ENCODE results near the gene NSG1.

The NSG1 gene

DNA sequence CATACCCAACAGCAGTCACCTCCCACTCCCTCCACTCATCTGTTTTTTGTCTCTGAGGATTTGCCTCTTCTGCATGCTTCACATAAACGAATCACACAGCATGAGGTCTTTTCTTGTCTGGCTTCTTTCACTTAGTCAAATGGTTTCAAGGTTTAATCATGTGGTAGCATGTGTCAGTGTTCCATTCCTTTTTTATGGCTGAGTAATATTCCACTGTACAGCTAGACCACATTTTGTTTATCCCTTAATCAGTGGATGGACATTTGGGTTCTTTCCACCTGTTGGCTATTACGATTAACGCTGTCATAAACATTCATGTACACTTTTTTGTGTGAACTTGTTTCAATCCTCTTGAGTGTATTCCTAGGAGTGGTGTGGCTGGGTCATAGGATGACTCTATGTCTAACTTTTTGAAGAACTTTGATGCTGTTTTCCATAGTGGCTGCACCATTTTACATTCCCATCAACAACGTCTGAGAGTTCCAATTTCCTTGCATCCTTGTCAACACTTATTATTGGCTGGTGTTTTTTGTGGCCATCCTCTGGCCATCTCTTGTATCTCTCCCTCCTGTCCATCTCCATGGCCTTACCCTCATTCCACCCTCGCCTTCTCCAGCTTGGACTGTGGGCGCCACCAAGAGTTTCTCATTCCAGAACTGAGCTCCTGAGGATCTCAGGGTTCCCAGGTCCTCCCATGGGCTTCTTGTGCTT is 12.4 kb upstream of the NSG1 start:
- no peak for DNase-seq

DNA sequence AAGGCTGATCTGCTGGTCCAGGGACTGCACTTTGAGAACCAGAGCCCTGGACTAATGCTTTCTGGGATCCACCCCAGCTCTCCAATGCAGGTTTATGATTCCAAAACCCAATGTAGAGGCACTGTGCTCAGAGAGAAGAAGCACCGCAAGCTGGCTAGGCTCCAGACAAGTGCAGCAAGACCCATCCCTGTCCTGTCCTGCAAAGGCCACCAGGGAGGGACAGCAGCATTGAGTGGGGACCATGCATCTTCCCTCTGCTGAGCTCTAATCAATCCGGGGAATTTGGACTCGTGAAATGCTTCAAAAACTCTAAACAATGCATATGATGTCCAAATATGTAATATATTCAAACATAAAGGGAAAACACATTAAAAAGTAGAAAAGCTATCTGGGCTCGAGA is 10.8 kb upstream of the NSG1 start:
- DNase-seq: no peak

DNA sequence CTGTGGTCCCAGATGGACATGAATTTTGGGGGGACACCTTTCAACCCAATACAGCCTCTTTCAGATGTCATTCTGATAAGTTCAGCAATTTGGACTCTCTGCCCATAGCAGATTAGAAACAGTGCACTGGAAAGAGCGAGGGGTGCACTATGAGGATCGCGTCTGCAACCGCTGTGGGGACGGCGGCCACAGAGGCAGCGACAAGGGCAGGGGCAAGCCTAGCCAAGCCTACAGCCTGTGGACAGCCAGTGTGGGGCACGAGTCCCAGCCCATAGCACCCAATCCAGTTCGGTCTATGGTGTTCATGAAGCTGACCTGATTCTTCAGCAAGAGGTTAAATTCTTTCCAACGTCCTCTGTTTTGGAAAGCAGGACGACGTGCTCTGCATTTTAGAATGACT is 9.7 kb upstream of the NSG1 start:
- DNase-seq: no peak

DNA sequence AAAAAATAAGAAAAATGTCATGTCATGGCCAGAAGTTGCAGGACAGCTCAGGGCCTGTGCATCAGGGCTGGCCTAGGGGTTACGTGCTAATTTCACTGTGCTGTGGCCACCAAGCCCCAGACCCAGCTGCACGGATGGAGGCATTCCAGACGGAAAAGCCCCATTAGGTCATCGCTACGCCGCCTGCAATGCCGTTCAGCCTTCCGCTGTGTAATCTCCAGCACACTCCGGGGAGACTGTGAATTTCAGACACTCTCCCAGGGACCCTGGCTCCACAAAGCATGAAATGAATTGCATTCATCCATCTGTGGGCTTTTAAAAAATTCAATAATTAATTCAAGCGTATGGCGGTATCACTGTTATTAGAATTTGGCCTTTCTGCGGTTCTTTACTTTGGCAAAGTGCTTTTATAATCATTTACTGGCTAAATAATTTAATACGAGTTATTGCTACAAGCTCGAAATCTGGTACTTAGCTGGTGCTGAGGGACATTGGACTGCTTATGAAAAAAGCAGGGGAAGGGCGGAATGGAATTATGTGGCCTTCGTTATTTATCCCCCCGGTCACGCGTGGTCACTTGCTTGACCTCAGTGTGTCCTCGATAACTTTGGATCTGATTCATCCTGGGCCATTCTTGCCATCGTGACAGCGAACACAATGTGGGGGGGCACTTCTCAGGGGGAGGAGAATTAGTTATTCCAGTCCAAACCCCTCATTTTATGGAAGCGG is 9.0 kb upstream of the NSG1 start:
- no peak for DNase-seq

DNA sequence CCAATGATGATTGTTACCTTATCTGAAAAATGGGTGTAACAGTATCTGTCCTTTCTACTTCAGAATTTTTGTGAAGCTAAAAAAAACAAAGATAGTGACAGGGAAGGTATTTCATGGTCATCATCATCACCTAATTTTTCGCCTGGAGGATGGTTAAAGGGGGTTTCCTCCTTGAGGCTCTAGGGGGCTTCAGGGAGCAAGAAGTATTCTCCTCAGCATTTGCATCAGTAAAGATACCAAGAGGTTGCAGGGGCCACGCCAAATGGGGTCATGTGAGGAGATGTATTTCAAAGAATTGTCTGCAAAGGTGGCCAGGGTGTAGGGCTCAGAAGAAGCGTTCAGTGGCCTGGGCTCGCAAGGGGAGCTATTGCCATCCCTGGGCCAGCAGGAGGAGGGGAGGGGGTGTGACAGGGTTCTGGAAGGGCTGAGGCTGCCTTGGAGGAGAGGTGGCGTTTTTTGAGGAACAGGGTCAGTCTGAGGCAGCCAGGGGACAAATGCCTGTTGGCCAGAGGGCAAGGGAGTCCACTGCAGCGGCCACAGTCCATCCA is 7.3 kb upstream of the NSG1 start:
- no peak for DNase-seq

DNA sequence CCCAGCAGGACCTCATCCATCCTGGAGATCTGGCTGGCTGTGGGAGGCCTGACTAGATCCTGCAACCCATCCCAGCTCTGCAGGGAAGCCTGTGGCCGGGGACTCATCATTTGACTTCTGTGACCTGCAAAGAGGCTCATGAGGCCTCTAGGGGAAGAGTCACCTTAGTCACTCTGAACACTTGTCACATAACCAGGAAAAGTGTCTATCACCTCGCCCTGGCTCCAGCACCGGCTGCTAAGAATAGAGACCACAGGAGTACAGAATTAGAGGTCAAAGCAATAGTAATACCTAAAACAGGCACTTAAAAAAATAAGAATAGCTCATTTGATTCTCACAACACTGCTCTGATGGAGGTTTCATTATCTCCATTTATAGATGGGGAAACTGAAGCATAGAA is 3.8 kb upstream of the NSG1 start:
- DNase-seq: no peak

DNA sequence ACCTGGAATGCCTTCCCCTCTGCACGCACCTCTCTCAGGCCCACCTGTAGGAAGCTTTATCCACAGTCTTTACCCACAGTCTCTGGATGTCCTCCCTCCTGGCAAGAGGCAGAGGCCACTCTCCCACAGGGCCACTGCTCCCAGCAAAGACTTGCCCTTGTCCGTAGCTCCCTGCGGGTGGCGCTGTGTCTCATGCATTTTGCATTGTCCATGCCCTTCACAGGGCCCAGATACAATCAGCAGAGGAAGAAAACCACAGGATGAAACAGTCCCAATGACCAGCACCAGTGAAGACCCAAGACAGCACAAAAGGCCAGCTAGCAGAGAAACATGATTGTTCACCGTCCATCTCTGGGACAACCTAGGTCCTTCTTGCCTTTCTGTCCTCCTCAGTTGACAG is 2.1 kb upstream of the NSG1 start:
- no peak for DNase-seq

- no peak for DNase-seq
Observed at GRCh38 chr4:4385729-4386295, 1.1 kb upstream of the NSG1 start.

DNA sequence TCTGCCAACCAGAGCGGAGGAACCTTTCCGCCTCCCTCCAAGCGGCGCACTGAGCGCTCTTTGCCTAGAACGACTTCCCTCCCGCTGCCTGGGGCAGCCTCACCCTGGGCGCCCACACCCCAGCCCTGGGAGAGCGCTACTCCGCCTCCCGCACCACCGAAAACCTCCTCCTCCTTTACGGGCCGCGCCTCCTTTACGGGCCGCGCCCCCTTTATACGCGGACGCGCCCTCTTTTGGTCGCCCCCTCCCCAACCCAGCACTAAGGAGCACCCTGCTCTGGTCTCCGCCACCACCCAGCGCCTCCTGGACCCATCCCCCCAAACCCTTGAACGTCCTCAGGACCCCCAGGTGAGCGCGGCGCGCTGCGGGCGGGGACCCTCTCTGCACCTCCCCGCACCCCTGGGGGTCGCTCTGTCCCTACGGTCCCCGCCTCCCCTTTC is 586 bp upstream of the NSG1 start:
- peak in 1 of 2 donors; percentile 23 for DNase-seq

- DNase-seq: peak; percentile 10 to 15
Observed at GRCh38 chr4:4387531-4388310, 819 bp downstream of the NSG1 start.

DNA sequence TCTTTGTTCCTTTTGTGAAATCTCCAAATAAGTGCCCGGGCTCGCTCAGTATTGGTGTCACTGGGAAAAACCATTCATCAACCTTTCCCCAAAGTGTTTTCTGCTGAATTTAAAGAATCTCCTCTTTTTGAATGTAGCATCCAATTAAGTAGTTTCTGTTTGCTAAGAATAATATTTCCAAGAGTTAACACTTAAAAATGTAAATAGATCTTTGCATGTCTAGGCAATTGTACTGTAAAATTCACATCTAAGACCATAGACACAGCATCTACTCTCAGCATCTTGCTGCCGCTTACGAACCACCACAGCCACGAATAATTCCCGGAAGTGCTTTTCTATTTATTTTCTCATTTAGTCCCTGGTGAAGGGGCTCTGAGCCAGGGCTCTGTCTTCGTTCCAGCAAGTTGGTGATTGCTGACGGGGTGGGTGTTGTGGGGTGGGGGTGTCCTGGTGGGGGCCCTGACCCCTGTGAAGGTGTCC is 1.4 kb downstream of the NSG1 start:
- DNase-seq: no peak

DNA sequence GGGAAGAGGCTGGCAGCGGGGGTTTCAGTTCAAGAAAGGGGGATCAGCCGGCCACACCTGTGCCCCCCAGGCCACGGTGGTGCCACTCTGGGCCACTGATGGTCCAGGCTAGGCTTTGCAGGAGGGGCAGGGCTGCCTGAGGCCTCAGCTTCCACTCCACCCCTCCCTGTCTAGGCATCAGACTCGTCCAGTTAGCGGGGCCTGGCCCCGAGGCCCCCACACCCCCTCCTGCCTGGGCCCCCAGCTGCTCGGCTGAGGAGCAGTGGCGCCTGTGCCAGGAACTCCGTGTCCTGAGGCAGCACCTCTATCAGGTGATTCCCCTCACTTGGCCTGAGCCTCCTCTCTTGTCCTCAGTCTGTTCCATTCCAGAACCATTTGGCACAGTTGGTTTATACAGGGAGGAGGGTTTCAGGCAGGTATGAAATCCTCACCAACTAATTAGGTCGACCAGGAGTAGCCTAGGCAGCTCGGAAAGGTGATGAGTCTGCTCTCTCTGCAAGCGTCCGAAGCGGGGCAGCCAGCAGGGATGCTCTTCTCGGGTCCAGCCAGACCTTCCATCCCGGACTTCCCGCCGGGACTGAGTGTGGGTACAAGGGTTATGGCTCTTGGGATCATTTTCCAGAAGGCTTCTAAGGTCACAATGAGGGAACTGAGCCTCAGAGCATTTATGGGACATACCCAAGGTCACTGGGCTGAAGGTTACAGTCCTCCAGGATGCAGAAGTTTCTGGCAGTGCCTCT is 2.1 kb downstream of the NSG1 start:
- DNase-seq: no peak

DNA sequence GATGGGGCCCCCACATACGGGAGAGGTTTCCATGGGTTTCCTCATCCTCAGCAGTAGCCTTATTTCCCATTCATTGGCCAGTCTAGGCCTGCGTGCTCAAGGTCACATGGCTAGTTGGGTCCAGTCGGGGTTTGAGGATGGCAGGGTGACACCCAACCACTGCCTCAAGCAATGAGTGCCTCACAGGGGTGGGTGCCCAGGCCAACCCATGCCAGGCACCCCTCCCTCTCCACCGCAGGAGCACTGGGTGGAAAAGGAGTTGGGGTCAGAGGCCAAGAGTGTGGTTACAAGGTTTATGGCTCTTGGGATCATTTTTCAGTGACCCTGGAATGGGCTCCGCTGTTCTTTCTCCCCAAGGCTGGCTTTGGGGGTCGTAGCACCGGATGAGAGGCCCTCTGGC is 3.1 kb downstream of the NSG1 start:
- DNase-seq: no peak

DNA sequence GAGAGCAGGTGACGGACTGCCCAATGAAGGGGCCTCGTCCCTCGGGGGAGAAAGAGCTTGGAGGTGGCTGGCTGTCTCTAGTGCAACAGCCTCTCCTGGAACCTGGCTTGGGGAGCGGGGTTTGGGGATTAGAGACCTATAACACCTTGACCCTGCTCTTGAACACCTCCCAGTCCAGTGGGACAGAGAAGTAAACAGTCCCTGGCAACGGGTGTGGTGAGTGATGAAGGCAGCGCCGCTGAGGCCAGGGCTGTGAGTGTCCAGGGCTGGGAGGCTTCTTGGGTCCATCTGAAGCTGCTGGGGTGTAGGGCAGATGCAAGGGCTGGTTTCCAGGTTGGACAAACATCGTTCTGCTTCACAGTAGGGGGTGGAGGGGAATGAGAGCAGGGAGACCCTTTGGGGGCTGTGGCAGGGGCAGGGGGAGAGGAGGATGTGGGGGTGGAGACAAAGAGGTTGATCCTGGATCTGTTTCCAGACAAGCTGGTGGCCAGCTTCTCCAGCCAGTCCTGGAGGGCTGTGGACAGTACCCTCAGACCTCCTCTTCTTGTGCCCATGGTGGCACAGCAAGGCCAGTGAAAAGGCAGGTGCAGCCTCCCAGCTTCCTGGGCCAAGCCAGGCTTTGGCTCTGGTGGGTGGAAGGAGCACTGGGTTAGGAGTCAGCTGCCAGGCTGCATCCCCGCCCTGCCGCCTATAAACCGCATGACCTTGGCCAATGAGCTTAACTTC is 3.8 kb downstream of the NSG1 start:
- no peak for DNase-seq

GRCh38 chr4:4391866-4392265 is 5.0 kb downstream of the NSG1 start:
- no peak for DNase-seq

DNA sequence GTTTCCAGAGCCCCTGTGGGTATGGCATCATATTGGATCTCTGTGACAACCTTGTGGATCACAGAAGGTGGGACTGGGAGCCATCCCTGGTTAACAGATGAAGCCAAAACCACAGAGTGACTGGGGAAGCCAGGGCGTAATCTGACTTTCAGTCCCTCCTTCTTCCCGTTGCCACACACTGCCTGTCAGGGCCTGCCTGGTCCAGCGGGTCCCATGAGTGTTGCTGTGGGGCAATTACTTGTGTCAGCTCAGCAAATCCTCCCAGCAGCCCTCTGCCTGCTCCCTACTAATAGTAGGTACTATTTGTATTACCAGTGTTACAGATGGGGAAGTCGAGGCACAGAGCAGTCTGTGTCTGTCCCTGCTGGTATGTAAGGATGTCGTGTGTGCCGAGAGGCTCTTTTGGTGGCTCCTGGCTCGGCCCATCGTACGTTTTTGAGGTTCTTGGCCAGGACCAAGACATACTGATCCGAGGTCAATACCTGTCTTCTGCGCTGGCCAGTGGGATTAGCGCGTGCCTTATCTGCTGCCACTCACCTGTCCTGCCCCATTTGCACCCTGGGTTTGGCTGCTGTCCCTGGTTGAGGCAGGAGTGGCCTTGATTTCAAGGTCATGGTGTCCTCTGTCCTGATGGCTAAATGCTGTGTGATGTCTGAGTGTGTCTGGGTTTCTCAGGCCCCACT is 5.7 kb downstream of the NSG1 start:
- no peak for DNase-seq

DNA sequence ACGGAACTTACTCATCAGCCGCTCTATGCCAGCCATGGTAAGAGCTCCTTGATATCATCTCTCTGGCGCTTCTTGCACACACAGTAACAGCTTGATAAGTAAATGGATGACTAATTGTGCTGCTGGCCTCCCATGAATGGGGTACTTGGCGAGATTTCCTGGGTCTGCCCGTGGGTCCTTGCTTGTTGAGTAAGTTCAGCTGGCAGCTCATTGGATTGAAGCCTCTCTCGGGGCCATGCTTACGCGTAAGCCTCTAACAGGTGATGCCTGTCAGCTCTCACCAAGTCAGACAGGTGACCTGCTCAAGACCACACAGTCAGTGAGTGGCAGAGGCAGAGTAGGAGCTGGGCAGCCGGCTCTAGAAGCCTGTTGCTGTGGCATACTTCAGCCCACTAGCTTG is 7.7 kb downstream of the NSG1 start:
- DNase-seq: no peak

DNA sequence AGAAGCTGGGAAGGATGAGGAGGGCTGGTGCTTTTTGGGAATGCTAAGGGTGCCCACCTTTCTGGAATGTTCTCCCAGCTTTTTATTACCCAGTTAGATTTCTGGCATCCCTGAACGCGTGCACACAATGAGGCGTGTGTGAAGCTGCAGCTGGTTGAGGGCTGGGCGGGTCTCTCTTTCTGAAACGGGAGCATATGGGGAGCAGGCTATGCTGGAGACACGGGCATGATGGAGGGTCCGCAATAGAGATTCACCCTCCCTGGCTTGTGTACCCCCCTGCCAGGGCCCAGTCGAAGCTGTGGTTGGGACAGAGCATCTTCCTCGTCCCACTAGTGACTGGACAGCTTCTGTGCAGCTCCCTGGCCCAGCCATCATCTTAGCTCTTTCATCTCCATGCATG is 8.5 kb downstream of the NSG1 start:
- DNase-seq: no peak

DNA sequence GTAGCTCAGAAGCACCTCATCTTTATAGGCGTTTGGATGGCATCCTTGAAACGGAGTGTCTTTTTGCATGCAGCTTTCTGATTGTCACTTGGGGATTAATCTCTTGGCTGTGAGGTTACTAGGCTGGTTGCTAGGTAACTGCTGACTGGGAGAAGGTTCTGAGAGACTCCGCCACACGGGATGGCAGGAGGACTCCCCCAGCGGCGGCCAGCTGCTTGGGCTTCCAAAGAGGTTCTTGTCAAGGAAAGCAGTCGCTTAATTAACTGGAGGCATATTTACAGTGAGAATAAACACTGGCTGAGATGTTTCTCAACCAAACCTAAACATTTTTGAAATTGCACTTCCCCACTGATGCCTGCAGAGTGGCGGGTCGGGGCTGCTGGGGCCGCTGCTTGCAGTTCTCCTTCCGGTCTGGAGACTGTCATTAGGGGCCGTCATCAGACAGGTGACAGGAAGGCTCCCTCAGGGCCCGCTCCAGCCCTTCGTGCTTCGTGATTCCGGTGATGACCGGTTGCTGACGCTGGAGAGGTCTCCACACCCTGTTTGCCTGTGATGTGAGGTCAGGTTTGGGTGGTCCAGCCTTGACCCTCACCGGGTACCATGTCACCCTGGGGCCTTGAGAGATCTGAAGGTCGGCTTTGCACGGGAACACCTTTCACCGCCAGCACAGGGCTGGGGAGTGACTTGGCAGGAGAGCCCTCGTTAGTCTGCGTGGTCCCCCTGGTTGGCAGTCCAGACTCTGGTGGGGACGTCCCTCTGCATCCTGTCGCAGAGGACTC is 9.1 kb downstream of the NSG1 start:
- no peak for DNase-seq
